AG04449 (cell line): Measurements from ENCODE around the gene GFY.

Experiments used
- CTCF ChIA-PET: fragments of 350-600 bp; formaldehyde crosslinking; extraction: SDS; loops from one replicate; lab custom pipeline; 2021; ENCODE audit warnings: antibody characterized with exemption; lab: Yijun Ruan, JAX
- POLR2A ChIA-PET: fragments of 400-600, 350-600 bp; formaldehyde crosslinking; extraction: SDS; loops from one replicate; lab custom pipeline; 2020; ENCODE audit warnings: antibody characterized with exemption, inconsistent platforms; lab: Yijun Ruan, JAX
- DNase-seq: peaks from one replicate; pipeline ENCODE4 v3.0.0-alpha.2; 2010; ENCODE audit warnings: low read depth, low spot score
- H3K4me3 ChIP-seq: 2 replicates; pipeline ENCODE4 v1.5.1; 2011; ENCODE audit warnings: low read depth, mild to moderate bottlenecking, control low read depth, low read length
- CTCF ChIP-seq: IDR thresholded peaks from one replicate; pipeline ENCODE4 v1.5.1; 2011; ENCODE audit warnings: mild to moderate bottlenecking, moderate library complexity, low read length, control low read depth, inconsistent platforms; ENCODE audit not compliant: insufficient read depth; ENCODE audit errors: missing control alignments

The GFY gene

DNA sequence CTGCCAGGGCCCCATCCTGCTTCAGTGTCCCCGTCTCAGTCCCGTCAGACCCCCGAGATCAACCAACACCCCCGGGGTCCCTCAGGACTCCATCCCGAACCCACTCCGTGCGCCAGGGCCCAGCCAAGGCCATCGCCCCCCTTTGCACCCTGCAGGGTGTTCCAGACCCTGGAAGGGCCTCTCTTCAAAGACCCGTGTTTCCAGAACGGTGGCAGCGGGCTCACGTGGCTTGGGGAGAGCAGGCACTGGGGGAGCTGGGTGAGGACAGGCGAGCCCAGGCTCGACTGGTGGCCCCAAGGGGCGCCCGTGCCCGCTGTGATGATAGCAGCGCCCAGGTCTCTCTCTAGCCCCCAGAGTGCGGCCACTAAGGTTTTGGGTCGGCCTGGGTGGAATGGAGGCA lies 35.8 kb upstream of the GFY start:
- ChIA-PET POLR2A (no interaction called here), CTCF (interaction anchor here (1.0 to 5.7 kb wide), 4 partner anchors 9 to 57 kb away, joined by 3 to 50 read pairs (median 12); no protein-coding TSS in a partner anchor)
- no peak for DNase-seq
- no peak overlapping the region for H3K4me3 ChIP-seq
- no peak for TF ChIP-seq CTCF

GRCh38 chr19:49390131-49390928 lies 34.9 kb upstream of the GFY start:
- H3K4me3 ChIP-seq: no peak overlapping the region
- CTCF ChIA-PET: interaction anchor here (1.1 to 5.7 kb wide), 7 partner anchors 10 to 89 kb away, joined by 3 to 50 read pairs (median 13); no protein-coding TSS in a partner anchor
- TF ChIP-seq CTCF: no peak
- POLR2A ChIA-PET: no interaction called here
- DNase-seq: no peak

- ChIA-PET CTCF (interaction anchor here (0.9 to 5.7 kb wide), 16 partner anchors 10 to 176 kb away, joined by 3 to 50 read pairs (median 5); partner anchors contain the start of genes GFY, PTH2 and SLC17A7), POLR2A (no interaction called here)
- H3K4me3 ChIP-seq: no peak overlapping the region
- DNase-seq: no peak
- TF ChIP-seq CTCF: no peak
These were observed 34.2 kb upstream of the GFY start for GRCh38 chr19:49390929-49391359.

- TF ChIP-seq CTCF: peak; percentile 81
- no peak overlapping the region for H3K4me3 ChIP-seq
- DNase-seq: no peak
- ChIA-PET CTCF (interaction anchor here (0.7 to 5.7 kb wide), 20 partner anchors 8 to 177 kb away, joined by 3 to 50 read pairs (median 5); partner anchors contain the start of genes GFY, PTH2 and SLC17A7), POLR2A (no interaction called here)
These were observed 33.4 kb upstream of the GFY start for GRCh38 chr19:49391581-49392399.

DNA sequence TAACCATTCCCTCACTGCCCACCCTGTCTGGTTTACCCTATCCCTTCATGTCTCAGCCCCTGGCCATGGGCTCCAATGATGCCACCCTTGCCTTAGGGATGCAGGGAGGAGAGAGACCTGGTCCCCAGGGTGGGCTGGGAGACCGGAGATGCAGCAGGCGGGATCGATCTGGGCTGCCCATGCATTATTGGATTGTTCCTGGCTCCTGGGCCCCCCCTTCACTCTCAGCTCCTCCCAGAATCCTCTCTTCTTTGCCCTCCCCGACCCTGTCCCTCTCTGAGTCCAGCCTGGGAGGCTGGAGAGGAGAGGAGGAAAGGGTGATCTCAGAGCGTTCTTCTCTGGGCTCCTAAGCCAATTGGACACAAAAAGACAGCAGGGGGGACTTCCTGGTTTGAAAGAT lies 31.3 kb upstream of the GFY start:
- no peak overlapping the region for H3K4me3 ChIP-seq
- CTCF ChIA-PET: interaction anchor here (0.9 to 5.7 kb wide), 9 partner anchors 9 to 53 kb away, joined by 3 to 50 read pairs (median 4); no protein-coding TSS in a partner anchor
- POLR2A ChIA-PET: no interaction called here
- no peak for DNase-seq
- no peak for TF ChIP-seq CTCF
